ENCODE results near the gene OLFM1. TPM values are rescaled to one million over a fixed set of nuclear protein-coding genes. Genes with fewer than 3 reads are reported as not detected.
A peak's percentile ranks its signal among the peaks of the same experiment; 100 is the strongest.

The OLFM1 gene
- polyA plus RNA-seq, 1 donor (not counting 4 experiments of a cell fraction or from before 2014, with no cell fraction given) = 0.25 TPM

DNA sequence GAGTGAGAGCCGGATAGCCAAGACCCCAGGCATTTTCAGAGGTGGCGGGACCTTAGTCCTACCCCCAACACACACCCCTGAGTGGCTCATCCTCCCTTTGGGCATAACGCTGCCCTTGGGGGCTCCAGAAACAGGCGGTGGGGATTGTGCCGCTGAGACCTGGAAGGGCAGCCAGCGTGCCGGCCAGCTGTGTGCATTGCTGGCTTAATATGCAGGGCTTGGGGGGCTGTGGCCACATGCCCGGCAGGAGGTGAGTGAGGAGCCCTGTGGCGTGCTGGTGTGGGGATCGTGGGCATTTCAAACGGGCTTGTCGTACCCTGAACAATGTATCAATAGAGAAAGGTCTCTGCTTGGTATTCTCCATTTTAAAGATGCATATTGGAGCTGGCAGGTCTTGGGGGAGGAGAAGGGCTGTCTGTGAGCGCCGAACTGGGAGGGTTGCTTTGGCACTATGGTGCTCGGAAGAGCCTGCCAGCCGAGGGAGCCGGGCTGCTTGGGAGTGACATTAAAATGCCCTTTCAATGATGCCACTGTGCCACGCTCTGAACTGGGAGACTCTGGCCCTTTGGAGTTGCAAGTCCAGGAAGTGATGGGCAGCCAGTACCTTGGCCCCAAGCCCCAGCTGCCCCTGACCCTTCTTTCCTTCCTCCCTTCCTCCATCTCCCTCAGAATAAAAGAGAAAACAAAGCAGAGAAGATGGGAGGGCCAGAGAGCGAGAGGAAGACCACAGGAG lies 11.2 kb upstream of the OLFM1 start:
- no peak overlapping the region for H3K4me2 ChIP-seq (ENCODE audit: control insufficient read depth, extremely low read depth, insufficient read depth, low read depth, low read length)
- no peak overlapping the region for H3K4me3 ChIP-seq (ENCODE audit: control insufficient read depth in 2 of 3, extremely low read depth in 1 of 3, insufficient read depth in 2 of 3, low read depth in 1 of 3, low read length in 3 of 3)
- no peak overlapping the region for H3K27ac ChIP-seq (ENCODE audit: control insufficient read depth, insufficient read depth, low read length)
- H3K4me1 ChIP-seq (ENCODE audit: control insufficient read depth, extremely low read depth, insufficient read depth, low read length) = no peaks in the 10 kb centered on the region
- TF ChIP-seq, protein P1, sequence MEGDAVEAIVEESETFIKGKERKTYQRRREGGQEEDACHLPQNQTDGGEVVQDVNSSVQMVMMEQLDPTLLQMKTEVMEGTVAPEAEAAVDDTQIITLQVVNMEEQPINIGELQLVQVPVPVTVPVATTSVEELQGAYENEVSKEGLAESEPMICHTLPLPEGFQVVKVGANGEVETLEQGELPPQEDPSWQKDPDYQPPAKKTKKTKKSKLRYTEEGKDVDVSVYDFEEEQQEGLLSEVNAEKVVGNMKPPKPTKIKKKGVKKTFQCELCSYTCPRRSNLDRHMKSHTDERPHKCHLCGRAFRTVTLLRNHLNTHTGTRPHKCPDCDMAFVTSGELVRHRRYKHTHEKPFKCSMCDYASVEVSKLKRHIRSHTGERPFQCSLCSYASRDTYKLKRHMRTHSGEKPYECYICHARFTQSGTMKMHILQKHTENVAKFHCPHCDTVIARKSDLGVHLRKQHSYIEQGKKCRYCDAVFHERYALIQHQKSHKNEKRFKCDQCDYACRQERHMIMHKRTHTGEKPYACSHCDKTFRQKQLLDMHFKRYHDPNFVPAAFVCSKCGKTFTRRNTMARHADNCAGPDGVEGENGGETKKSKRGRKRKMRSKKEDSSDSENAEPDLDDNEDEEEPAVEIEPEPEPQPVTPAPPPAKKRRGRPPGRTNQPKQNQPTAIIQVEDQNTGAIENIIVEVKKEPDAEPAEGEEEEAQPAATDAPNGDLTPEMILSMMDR (optimal IDR thresholded peaks at IDR 0.05 in 1 of 3, IDR thresholded peaks at IDR 0.05 in 1 of 3, conservative IDR thresholded peaks at IDR 0.05 in 1 of 3; ENCODE audit: extremely low read depth in 1 of 3, insufficient read depth in 2 of 3, low read length in 3 of 3) = no peak
- peak; percentile 37 for TF ChIP-seq EZH2 (IDR thresholded peaks at IDR 0.05; ENCODE audit: low read length)
- FAIRE-seq (no peak), DNase-seq (ENCODE audit: low read depth, low spot score) (no peak)
- no peaks in the 10 kb centered on the region for H3K9me1 ChIP-seq (ENCODE audit: control insufficient read depth, extremely low read depth, insufficient read depth, low read length)
- no peak overlapping the region for H3K9ac ChIP-seq (ENCODE audit: control insufficient read depth, extremely low read depth, insufficient read depth, low read length)
- peaks cover 32% of the 10 kb centered on the region for H3K27me3 ChIP-seq (ENCODE audit: control insufficient read depth, extremely low read depth, insufficient read depth, low read length)
- no peaks in the 10 kb centered on the region for H3K36me3 ChIP-seq (ENCODE audit: control insufficient read depth in 2 of 2, extremely low read depth in 1 of 2, insufficient read depth in 2 of 2, low read length in 2 of 2)
- no peaks in the 10 kb centered on the region for H3K79me2 ChIP-seq (ENCODE audit: control insufficient read depth, insufficient read depth, low read length)
- no peaks in the 10 kb centered on the region for H3K9me3 ChIP-seq (ENCODE audit: control insufficient read depth, low read depth, low read length)
- dilution Hi-C loops (cut with MboI; ENCODE audit: extremely low pct_ligation_motif_present, low sequenced_read_pairs) = no loop called here
- no peaks in the 10 kb centered on the region for H4K20me1 ChIP-seq (ENCODE audit: control insufficient read depth, extremely low read depth, insufficient read depth, low read length)
- no peak overlapping the region for H2AFZ ChIP-seq (ENCODE audit: control insufficient read depth, low read length)

DNA sequence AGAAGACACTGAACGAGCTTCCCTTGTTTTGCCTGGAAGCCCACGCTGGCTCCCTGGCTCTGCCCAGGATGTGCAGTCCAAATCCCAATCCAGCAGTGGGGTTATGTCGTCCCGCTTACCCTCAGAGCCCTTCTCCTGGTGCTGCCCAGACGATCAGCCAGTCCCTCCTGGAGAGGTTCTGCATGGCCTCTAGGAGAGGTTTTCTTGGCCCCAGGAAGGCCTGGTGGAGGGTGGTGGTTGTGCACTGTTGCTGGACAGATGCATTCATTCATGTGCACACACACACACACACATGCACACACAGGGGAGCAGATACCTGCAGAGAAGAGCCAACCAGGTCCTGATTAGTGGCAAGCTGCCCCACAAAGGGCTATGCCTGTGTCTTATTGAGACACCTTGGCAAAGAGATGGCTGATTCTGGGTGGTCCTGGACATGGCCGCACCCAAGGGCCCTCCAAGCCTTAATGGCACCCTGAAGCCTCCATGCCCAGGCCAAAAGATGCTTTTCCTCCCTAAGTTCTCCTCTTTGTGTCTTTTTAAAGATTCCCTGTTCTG lies 10.5 kb upstream of the OLFM1 start:
- H3K27me3 ChIP-seq (ENCODE audit: control insufficient read depth, extremely low read depth, insufficient read depth, low read length) = peaks cover 32% of the 10 kb centered on the region

More for the DNA sequence above, 10.5 kb upstream of the OLFM1 start:
- H3K27ac ChIP-seq (ENCODE audit: control insufficient read depth, insufficient read depth, low read length) = no peak overlapping the region
- no peak overlapping the region for H3K9ac ChIP-seq (ENCODE audit: control insufficient read depth, extremely low read depth, insufficient read depth, low read length)
- no peak overlapping the region for H2AFZ ChIP-seq (ENCODE audit: control insufficient read depth, low read length)
- no peak for TF ChIP-seq EZH2 (IDR thresholded peaks at IDR 0.05; ENCODE audit: low read length)
- TF ChIP-seq, protein P1 (optimal IDR thresholded peaks at IDR 0.05 in 1 of 3, IDR thresholded peaks at IDR 0.05 in 1 of 3, conservative IDR thresholded peaks at IDR 0.05 in 1 of 3; ENCODE audit: extremely low read depth in 1 of 3, insufficient read depth in 2 of 3, low read length in 3 of 3) = no peak
- dilution Hi-C loops (cut with MboI; ENCODE audit: extremely low pct_ligation_motif_present, low sequenced_read_pairs) = no loop called here
- no peaks in the 10 kb centered on the region for H3K4me1 ChIP-seq (ENCODE audit: control insufficient read depth, extremely low read depth, insufficient read depth, low read length)
- H4K20me1 ChIP-seq (ENCODE audit: control insufficient read depth, extremely low read depth, insufficient read depth, low read length) = no peaks in the 10 kb centered on the region
- H3K4me2 ChIP-seq (ENCODE audit: control insufficient read depth, extremely low read depth, insufficient read depth, low read depth, low read length) = no peak overlapping the region
- H3K9me3 ChIP-seq (ENCODE audit: control insufficient read depth, low read depth, low read length) = no peaks in the 10 kb centered on the region
- FAIRE-seq = no peak
- no peak for DNase-seq (ENCODE audit: low read depth, low spot score)
- H3K36me3 ChIP-seq (ENCODE audit: control insufficient read depth in 2 of 2, extremely low read depth in 1 of 2, insufficient read depth in 2 of 2, low read length in 2 of 2) = no peaks in the 10 kb centered on the region
- no peak overlapping the region for H3K4me3 ChIP-seq (ENCODE audit: control insufficient read depth in 2 of 3, extremely low read depth in 1 of 3, insufficient read depth in 2 of 3, low read depth in 1 of 3, low read length in 3 of 3)
- H3K79me2 ChIP-seq (ENCODE audit: control insufficient read depth, insufficient read depth, low read length) = no peaks in the 10 kb centered on the region
- H3K9me1 ChIP-seq (ENCODE audit: control insufficient read depth, extremely low read depth, insufficient read depth, low read length) = no peaks in the 10 kb centered on the region

All from keratinocyte (primary cell).